ENCODE measurements around the gene LCE2A.
A peak's percentile ranks its signal among the peaks of the same experiment; 100 is the strongest.

Gene LCE2A

DNA sequence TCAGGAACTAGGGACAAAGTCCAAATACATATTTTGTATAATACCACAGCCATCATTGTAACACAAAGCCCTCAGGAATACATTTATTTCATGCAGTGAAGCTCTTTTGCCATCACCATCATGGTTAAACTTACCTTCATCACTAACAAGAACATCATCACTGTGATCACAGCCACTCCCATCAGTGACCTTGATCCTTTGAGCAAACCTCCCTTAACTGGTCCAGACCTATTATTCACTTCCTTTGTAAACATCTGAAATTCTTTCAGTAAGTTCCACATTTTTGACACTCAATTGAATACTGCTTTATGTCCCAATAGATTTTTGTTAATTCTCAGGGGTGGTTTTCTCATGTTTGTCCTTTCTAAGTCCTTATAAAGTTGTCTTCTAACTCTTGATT lies 43.5 kb downstream of the LCE2A start:
- TF ChIP-seq, protein P1, sequence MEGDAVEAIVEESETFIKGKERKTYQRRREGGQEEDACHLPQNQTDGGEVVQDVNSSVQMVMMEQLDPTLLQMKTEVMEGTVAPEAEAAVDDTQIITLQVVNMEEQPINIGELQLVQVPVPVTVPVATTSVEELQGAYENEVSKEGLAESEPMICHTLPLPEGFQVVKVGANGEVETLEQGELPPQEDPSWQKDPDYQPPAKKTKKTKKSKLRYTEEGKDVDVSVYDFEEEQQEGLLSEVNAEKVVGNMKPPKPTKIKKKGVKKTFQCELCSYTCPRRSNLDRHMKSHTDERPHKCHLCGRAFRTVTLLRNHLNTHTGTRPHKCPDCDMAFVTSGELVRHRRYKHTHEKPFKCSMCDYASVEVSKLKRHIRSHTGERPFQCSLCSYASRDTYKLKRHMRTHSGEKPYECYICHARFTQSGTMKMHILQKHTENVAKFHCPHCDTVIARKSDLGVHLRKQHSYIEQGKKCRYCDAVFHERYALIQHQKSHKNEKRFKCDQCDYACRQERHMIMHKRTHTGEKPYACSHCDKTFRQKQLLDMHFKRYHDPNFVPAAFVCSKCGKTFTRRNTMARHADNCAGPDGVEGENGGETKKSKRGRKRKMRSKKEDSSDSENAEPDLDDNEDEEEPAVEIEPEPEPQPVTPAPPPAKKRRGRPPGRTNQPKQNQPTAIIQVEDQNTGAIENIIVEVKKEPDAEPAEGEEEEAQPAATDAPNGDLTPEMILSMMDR (conservative IDR thresholded peaks at IDR 0.05): no peak
- no peak overlapping the region for H3K27ac ChIP-seq

DNA sequence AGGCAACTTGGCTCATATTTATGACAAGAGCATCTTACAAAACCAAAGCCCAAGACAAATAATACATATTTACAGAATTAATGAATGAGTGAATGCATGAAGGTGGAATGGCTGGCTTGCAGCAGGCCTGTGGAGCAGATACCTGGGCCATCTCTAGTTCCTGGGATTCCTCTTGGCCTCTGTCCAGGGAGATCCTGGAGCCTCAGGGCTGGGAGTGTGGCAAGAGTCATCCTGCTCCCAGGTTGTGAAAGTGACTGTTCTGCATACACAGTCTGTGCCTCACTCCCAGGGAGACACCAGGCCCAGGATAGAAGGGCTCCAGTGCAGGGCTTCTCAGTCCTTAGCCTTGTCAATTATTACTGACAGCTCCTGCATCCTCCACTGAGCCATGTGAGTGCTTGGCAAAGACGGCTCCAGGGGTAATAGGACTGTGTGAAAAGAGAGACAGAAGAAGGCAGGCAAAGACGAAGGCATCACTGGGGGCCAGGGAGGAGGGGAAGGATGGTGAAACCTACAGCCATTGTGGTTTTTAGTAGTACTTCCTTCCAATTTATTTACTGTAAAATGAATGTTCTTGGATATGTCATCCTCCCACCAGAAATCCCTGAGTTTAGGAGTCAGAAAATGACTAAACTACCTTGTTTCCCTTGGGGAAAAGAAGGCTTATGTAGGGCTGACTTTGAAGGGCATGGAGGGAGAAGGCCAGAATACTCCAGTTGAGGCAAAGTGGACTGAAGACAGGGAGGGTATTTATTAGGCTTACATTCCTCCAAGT lies 45.4 kb downstream of the LCE2A start:
- TF ChIP-seq, protein P1 (conservative IDR thresholded peaks at IDR 0.05): no peak
- no peak for TF ChIP-seq ZFX (IDR thresholded peaks at IDR 0.05)
- no peak overlapping the region for H3K27ac ChIP-seq

DNA sequence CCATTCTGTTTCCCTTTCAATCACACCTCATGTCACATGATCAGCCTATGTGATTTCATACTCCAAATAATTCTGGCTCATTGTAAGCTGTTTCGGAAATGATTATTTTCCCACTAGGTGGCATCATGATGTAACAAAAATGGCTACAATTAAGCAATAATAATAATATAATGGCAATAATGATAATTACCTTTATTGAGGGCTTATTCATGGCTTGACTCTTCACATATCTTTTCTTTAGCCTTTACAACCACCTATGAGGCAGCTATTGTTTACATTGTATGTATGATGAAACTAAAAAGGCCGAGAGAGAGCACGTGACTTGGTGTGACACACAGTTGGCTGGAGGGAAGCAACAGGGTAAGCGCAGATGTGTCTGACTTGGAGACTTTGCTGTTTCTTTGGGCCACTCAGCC lies 47.2 kb downstream of the LCE2A start:
- TF ChIP-seq, protein P1 (conservative IDR thresholded peaks at IDR 0.05): peak; percentile 43
- no peak for TF ChIP-seq ZFX (IDR thresholded peaks at IDR 0.05)
- no peak overlapping the region for H3K27ac ChIP-seq

DNA sequence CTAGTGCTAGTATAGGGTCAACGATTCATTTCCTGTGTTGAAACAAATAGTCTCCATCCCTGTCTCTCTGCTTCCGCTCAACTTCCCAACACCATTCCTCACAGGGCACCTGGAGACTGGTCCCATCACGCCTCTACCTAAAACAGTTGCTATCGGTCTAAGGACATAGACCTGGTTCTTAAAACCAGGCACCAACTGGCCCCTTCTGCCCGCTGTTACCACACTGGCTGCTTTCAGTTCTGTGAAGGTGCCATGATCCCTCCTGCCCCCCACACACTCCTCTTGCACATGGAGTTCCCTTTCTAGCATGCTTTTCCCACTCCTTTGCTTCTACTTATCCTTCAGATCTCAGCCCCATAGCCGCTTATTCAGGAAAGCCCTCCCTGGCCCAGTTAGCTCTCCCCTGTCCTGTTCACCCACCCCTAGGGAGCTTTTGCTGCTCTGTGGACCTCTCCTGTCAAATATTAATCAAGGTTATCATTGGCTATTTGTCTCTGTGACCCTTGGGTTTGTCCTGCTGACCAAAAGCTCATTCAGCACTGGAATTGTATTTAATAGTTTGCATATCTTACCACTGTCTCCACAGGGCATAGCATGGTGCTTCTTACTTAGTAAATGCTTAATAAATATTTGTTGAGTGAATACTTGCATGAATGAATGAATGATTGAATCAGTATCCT lies 47.8 kb downstream of the LCE2A start:
- no peak overlapping the region for H3K27ac ChIP-seq

DNA sequence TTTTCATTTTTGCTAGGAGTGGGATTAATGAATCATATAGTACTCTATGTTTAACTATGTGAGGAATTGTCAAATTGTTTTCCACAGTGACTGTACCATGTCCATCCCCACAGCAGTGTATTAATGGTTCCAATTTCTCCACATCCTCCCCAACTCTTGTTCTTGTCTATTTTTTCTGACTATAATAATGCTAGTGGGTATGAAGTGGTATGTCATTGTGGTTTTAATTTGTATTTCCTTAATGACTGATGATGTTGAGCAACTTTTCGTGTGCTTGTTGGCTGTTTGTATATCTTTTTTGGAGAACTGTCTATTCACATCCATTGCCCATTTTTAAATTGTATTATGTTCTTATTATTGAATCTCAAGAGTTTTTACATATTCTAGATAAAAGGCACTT lies 49.7 kb downstream of the LCE2A start:
- TF ChIP-seq, protein P1 (conservative IDR thresholded peaks at IDR 0.05): no peak
- no peak for TF ChIP-seq ZFX (IDR thresholded peaks at IDR 0.05)
- no peak overlapping the region for H3K27ac ChIP-seq

More for the DNA sequence above, 47.8 kb downstream of the LCE2A start:
- no peak for TF ChIP-seq ZFX (IDR thresholded peaks at IDR 0.05)
- TF ChIP-seq, protein P1 (conservative IDR thresholded peaks at IDR 0.05): no peak

All from C4-2B (cell line).